HG03139 (cell line): ENCODE data around the gene AGFG1.

ENCODE experiments used
- ATAC-seq: cut with Tn5 transposase; IDR thresholded peaks from one replicate; pipeline ENCODE4 v1.9.1; 2021; ENCODE audit not compliant: unreplicated experiment

Gene AGFG1

GRCh38 chr2:227461811-227462461 is 10.0 kb upstream of the AGFG1 start:
- peak; percentile 18 for ATAC-seq

- peak; percentile 56 for ATAC-seq
Observed at GRCh38 chr2:227462462-227462951, 9.4 kb upstream of the AGFG1 start.

GRCh38 chr2:227462972-227463931 is 8.7 kb upstream of the AGFG1 start:
- ATAC-seq = no peak

GRCh38 chr2:227464361-227464760 is 7.6 kb upstream of the AGFG1 start:
- no peak for ATAC-seq

- ATAC-seq = no peak
Observed at GRCh38 chr2:227464851-227465250, 7.1 kb upstream of the AGFG1 start.

GRCh38 chr2:227466887-227467600 is 4.9 kb upstream of the AGFG1 start:
- ATAC-seq = no peak

GRCh38 chr2:227471412-227471811 is 544 bp upstream of the AGFG1 start:
- no peak for ATAC-seq

- peak; percentile 65 for ATAC-seq
Observed at GRCh38 chr2:227472265-227473121, 537 bp downstream of the AGFG1 start.

GRCh38 chr2:227473122-227473461 is 1.1 kb downstream of the AGFG1 start:
- ATAC-seq = no peak

- no peak for ATAC-seq
Observed at GRCh38 chr2:227473806-227474205, 1.9 kb downstream of the AGFG1 start.

- ATAC-seq = no peak
Observed at GRCh38 chr2:227474410-227474809, 2.5 kb downstream of the AGFG1 start.

GRCh38 chr2:227477291-227477690 is 5.3 kb downstream of the AGFG1 start:
- no peak for ATAC-seq

- ATAC-seq = peak; percentile 31
Observed at GRCh38 chr2:227479865-227480475, 8.0 kb downstream of the AGFG1 start.

- no peak for ATAC-seq
Observed at GRCh38 chr2:227480528-227480927, 8.6 kb downstream of the AGFG1 start.

GRCh38 chr2:227482638-227483340 is 10.8 kb downstream of the AGFG1 start:
- ATAC-seq = peak; percentile 84

- ATAC-seq = no peak
Observed at GRCh38 chr2:227485429-227485828, 13.5 kb downstream of the AGFG1 start.

- ATAC-seq = no peak
Observed at GRCh38 chr2:227486688-227487087, 14.7 kb downstream of the AGFG1 start.

- ATAC-seq = no peak
Observed at GRCh38 chr2:227488045-227488444, 16.1 kb downstream of the AGFG1 start.

GRCh38 chr2:227491386-227491785 is 19.4 kb downstream of the AGFG1 start:
- ATAC-seq = no peak
